ENCODE data around the gene ANKS1A. TPM values are rescaled to one million over a fixed set of nuclear protein-coding genes. Genes with fewer than 3 reads are reported as not detected.

Gene ANKS1A
- total RNA-seq, 1 experiment from 2014 or later, result 26.5 TPM

- no peak overlapping the region for H2BK20ac ChIP-seq (ENCODE audit: low read depth, low read length, poor library complexity, severe bottlenecking)
- no peak overlapping the region for H3K23ac ChIP-seq (ENCODE audit: insufficient read length, low read depth, low read length)
- H4K20me1 ChIP-seq (ENCODE audit: control insufficient read depth, insufficient read depth, insufficient read length), result no peaks in the 10 kb centered on the region
- H3K27me3 ChIP-seq (ENCODE audit: insufficient read depth, low read length), result no peaks in the 10 kb centered on the region
- no peak overlapping the region for H2BK120ac ChIP-seq (ENCODE audit: low read depth, low read length, poor library complexity, severe bottlenecking)
- WGBS (ENCODE audit: extremely low coverage, insufficient read length, low lambda C conversion rate), result no CpG with 5 or more reads among the region's 8 CpGs
- H3K23me2 ChIP-seq (ENCODE audit: insufficient read length, low read depth, low read length, poor library complexity, severe bottlenecking), result no peaks in the 10 kb centered on the region
- H2AK5ac ChIP-seq (ENCODE audit: insufficient read length, low read length), result no peak overlapping the region
- Mint-ChIP-seq H3K4me1 (peaks cover 13 to 42% of the 10 kb centered on the region in 2 experiments), H3K27ac (peak overlapping the region; percentile 72 to 92 (median 77); a peak in 6 of 7 replicates), H3K9me3 (no peaks in the 10 kb centered on the region; a peak in 1 of 5 replicates), H3K4me3 (no peak overlapping the region), H3K27me3 (ENCODE audit: low read depth) (no peaks in the 10 kb centered on the region), H3K36me3 (ENCODE audit: insufficient read depth in 1 of 3, low read depth in 3 of 3) (peaks cover 8 to 27% (median 17%) of the 10 kb centered on the region in 3 experiments; a peak in 6 of 7 replicates)
- H2BK15ac ChIP-seq (ENCODE audit: low read depth, low read length), result no peak overlapping the region
- TF ChIP-seq CTCF (conservative IDR thresholded peaks at IDR 0.05), result no peak
- no peak overlapping the region for H3K9ac ChIP-seq (ENCODE audit: extremely low read depth, insufficient read length, low read length)
- no peak overlapping the region for H4K8ac ChIP-seq (replicated peaks; ENCODE audit: insufficient read length, low read depth, low read length)
- no peak overlapping the region for H3T11ph ChIP-seq (ENCODE audit: low read length)
- no peak overlapping the region for H3K27ac ChIP-seq (ENCODE audit: insufficient read length, low read depth, low read length)
- no peak overlapping the region for H4K5ac ChIP-seq (ENCODE audit: insufficient read length, low read depth, low read length)
- H2BK12ac ChIP-seq (ENCODE audit: insufficient read length, low read depth, low read length), result no peak overlapping the region
- H3K4me1 ChIP-seq (ENCODE audit: insufficient read depth, low read length), result no peaks in the 10 kb centered on the region; the same call in 1 of the 2 replicates
- H3K9me3 ChIP-seq (ENCODE audit: control insufficient read depth, low read depth, low read length), result no peaks in the 10 kb centered on the region
- H4K91ac ChIP-seq (ENCODE audit: insufficient read length, low read depth, low read length), result no peak overlapping the region
- DNase-seq, result no peak
- H3K18ac ChIP-seq (ENCODE audit: insufficient read length, low read depth, low read length), result no peak overlapping the region
- H2AFZ ChIP-seq (ENCODE audit: low read length), result no peak overlapping the region
- no peak overlapping the region for H3K14ac ChIP-seq (ENCODE audit: insufficient read depth, low read length)
- no peak overlapping the region for H3K4me2 ChIP-seq (ENCODE audit: insufficient read depth, insufficient read length, low read length)
- no peak overlapping the region for H3K56ac ChIP-seq (ENCODE audit: insufficient read length, low read depth, low read length)
- no peaks in the 10 kb centered on the region for H3K79me2 ChIP-seq (ENCODE audit: insufficient read depth, low read length)
- no peaks in the 10 kb centered on the region for H3K79me1 ChIP-seq (ENCODE audit: insufficient read depth, low read depth, low read length, poor library complexity, severe bottlenecking)
- H3K4ac ChIP-seq (ENCODE audit: low read depth, low read length), result no peak overlapping the region
- H2BK5ac ChIP-seq (ENCODE audit: insufficient read length, low read length), result no peak overlapping the region
These were observed 175.2 kb downstream of the ANKS1A start for GRCh38 chr6:35064290-35064689.

Data from H9 (cell line).